EL (cell line): ENCODE results near the gene SAMD4B.

Source experiments
- DNase-seq: peaks from one replicate; pipeline ENCODE4 v3.0.0-alpha.2; 2016

SAMD4B gene

GRCh38 chr19:39397360-39398296 is 55.4 kb downstream of the SAMD4B start:
- DNase-seq, result peak; percentile 82

GRCh38 chr19:39398297-39398864 is 56.2 kb downstream of the SAMD4B start:
- DNase-seq, result peak; percentile 86

- DNase-seq, result no peak
These were observed 57.4 kb downstream of the SAMD4B start for GRCh38 chr19:39399668-39400050.

- no peak for DNase-seq
These were observed 57.8 kb downstream of the SAMD4B start for GRCh38 chr19:39400061-39400460.

GRCh38 chr19:39401070-39401548 is 58.9 kb downstream of the SAMD4B start:
- no peak for DNase-seq

- DNase-seq, result peak; percentile 58
These were observed 59.5 kb downstream of the SAMD4B start for GRCh38 chr19:39401549-39402345.

GRCh38 chr19:39402346-39403300 is 60.4 kb downstream of the SAMD4B start:
- DNase-seq, result peak; percentile 93

- DNase-seq, result peak; percentile 99
These were observed 61.4 kb downstream of the SAMD4B start for GRCh38 chr19:39403331-39404312.

GRCh38 chr19:39405261-39405957 is 63.2 kb downstream of the SAMD4B start:
- no peak for DNase-seq

GRCh38 chr19:39405958-39406655 is 63.9 kb downstream of the SAMD4B start:
- DNase-seq, result no peak

GRCh38 chr19:39406656-39407409 is 64.6 kb downstream of the SAMD4B start, which contains the start of gene ZFP36:
ZFP36 (plus strand) TSS chr19:39406847; CDS start chr19:39406905, 58 bp downstream.
- peak; percentile 86 for DNase-seq

- no peak for DNase-seq
These were observed 65.1 kb downstream of the SAMD4B start for GRCh38 chr19:39407410-39407659.

GRCh38 chr19:39407660-39408391 is 65.6 kb downstream of the SAMD4B start:
- DNase-seq, result no peak

- DNase-seq, result peak; percentile 58
These were observed 66.4 kb downstream of the SAMD4B start for GRCh38 chr19:39408392-39409207.

- DNase-seq, result peak; percentile 75
These were observed 67.2 kb downstream of the SAMD4B start for GRCh38 chr19:39409208-39410016.
